Adrenal gland (tissue), 12 donors: Measurements from ENCODE around the gene UBE2L3. TPM values are rescaled to one million over a fixed set of nuclear protein-coding genes. Genes with fewer than 3 reads are reported as not detected.
"Not testable (repeated sequence)": the region's sequence is repeated elsewhere in the genome, so short reads cannot be mapped to it uniquely, and the experiment has no call there.

Experiments used
- DNase-seq, 7 donors: peaks; one replicate each; pipeline ENCODE4 v3.0.0-alpha.2; 2019 to 2020
- H3K27ac ChIP-seq, 5 donors: fragments of 200-600 bp; sonication (generic) in 4 of 5; 1 replicate in 3 of 5; 2 replicates in 2 of 5; pipeline versions ENCODE4 v1.5.1 to v1.8.0; 2016 to 2020; ENCODE audit warnings: mild to moderate bottlenecking in 1 of 5
- H3K27me3 ChIP-seq: fragments of 200-600 bp; 2 replicates; pipeline ENCODE4 v1.8.0; 2021
- H3K36me3 ChIP-seq, 2 donors: fragments of 200-600 bp; replicated peaks in 1 of 2; 1 replicate in 1 of 2; 2 replicates in 1 of 2; pipeline versions ENCODE4 v1.5.1 to v1.8.0; 2018 to 2022
- H3K4me1 ChIP-seq, 2 donors: fragments of 200-600 bp; replicated peaks in 1 of 2; 1 replicate in 1 of 2; 2 replicates in 1 of 2; pipeline versions ENCODE4 v1.5.1 to v1.8.0; 2018 to 2021
- H3K4me3 ChIP-seq, 4 donors: fragments of 200-600 bp; sonication (generic) in 3 of 4; one replicate each; pipeline ENCODE4 v1.5.1; 2016 to 2018
- H3K9me3 ChIP-seq, 3 donors: fragments of 200-600 bp; sonication (generic) in 1 of 3; replicated peaks in 1 of 3; 1 replicate in 2 of 3; 2 replicates in 1 of 3; pipeline versions ENCODE4 v1.5.1 to v1.8.0; 2016 to 2021
- POLR2A ChIP-seq, 2 donors: fragments of 450-650 bp; IDR thresholded peaks; one replicate each; pipeline ENCODE4 v1.6.1; 2017; ENCODE audit warnings: antibody characterized with exemption in 2 of 2, mild to moderate bottlenecking in 2 of 2, moderate library complexity in 1 of 2
- WGBS, 4 donors: extraction: QIAGEN DNeasy Blood & Tissue Kit in 2 of 4; methylation state at CpG; one replicate each; pipeline versions ENCODE4 v1.1.5 to v1.1.7; 2013 to 2017; 5-methylcytosine and 5-hydroxymethylcytosine counted together
- intact Hi-C, 2 donors: fragments of 100-400 bp; cut with DNase I; formaldehyde crosslinking; loops; one replicate each; pipeline versions ENCODE4 v1.14.1 to v1.15.0; 2022 to 2023
- polyA plus RNA-seq, 3 donors: library from polyadenylated mRNA; stranded (reverse); fragments of 200-250 nt in 2 of 3; fragments of 350-450 nt in 1 of 3; fragmentation: Illumina TruSeq in 1 of 3; extraction: RNeasy Lipid Tissue Mini Kit (QIAGEN cat#74804) in 1 of 3; gene quantifications; one replicate each; pipeline ENCODE4 v1.2.3, GENCODE V29; 2013 to 2014
- total RNA-seq, 9 donors: library from RNA; depleted of rRNA in 4 of 9; stranded (reverse); fragments of >200 nt in 4 of 9; fragments of 120-200 nt in 1 of 9; fragmentation: NEBNext Ultra II Directional in 1 of 9; extraction: Animal tissue kit (Norgen Biotek cat#: 25700) in 1 of 9; gene quantifications; one replicate each; pipeline versions ENCODE4 v1.1.0 to v1.2.4, GENCODE V29; 2013 to 2023
- TF ChIP-seq, protein P1 (sequence below), 6 experiments: fragments of 450-650 bp in 4 of 6; fragments of 200-600 bp in 2 of 6; sonication (generic) in 1 of 6; IDR thresholded peaks; 1 replicate in 5 of 6; 2 replicates in 1 of 6; pipeline versions ENCODE4 v1.5.1 to v1.8.0; 2016 to 2021; ENCODE audit warnings: antibody characterized with exemption in 6 of 6, mild to moderate bottlenecking in 2 of 6, moderate library complexity in 1 of 6
- donor health status: healthy with polysubstance abuse.
- donor health status: Bipolar disorder and iron deficiency.
- donor health status: DM: yes; HTN: yes; CAD: no.
- donor health status: DM: no; HTN: no; CAD: no.
- donor health status: DM: no; HTN: no; CAD: no.
- donor health status: DM: yes; HTN: yes; CAD: no.

Gene UBE2L3
- total and polyA plus RNA-seq, 12 donors = 48.5 to 142 (median 61.8) TPM

DNA sequence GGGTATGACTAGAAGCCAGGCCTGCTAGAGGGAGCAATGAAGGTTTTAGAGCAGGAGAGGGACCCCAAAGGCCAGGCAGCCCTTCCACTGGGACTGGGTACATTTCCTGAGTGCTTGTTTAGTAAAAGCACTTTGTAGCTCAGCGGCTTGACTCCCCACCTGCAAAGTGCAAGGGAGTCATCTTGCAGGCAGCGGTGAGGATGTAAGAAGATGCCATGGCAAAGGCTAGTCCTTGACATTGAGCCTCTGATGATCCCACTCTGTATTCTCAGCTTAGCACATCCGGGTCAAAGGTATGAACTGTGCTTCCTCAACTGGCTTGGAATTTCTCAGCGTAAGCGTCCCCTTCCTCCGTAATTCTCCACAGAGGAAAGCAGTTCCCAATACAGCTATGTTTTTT is 3.1 kb upstream of the UBE2L3 start:
- H3K36me3 ChIP-seq = no peaks in the 10 kb centered on the region
- no peak overlapping the region for H3K27ac ChIP-seq
- H3K27me3 ChIP-seq = no peaks in the 10 kb centered on the region
- no peak for DNase-seq
- intact Hi-C loops = no loop called here
- H3K9me3 ChIP-seq = no peaks in the 10 kb centered on the region
- 85 to 90% (median 87%) methylated on average over 4 to 6 of the region's 6 CpGs for WGBS, 4 donors
- H3K4me3 ChIP-seq = no peak overlapping the region
- H3K4me1 ChIP-seq = peaks cover 10 to 12% of the 10 kb centered on the region in 2 donors
- TF ChIP-seq, protein P1, sequence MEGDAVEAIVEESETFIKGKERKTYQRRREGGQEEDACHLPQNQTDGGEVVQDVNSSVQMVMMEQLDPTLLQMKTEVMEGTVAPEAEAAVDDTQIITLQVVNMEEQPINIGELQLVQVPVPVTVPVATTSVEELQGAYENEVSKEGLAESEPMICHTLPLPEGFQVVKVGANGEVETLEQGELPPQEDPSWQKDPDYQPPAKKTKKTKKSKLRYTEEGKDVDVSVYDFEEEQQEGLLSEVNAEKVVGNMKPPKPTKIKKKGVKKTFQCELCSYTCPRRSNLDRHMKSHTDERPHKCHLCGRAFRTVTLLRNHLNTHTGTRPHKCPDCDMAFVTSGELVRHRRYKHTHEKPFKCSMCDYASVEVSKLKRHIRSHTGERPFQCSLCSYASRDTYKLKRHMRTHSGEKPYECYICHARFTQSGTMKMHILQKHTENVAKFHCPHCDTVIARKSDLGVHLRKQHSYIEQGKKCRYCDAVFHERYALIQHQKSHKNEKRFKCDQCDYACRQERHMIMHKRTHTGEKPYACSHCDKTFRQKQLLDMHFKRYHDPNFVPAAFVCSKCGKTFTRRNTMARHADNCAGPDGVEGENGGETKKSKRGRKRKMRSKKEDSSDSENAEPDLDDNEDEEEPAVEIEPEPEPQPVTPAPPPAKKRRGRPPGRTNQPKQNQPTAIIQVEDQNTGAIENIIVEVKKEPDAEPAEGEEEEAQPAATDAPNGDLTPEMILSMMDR (IDR thresholded peaks at IDR 0.05) = no peak
- TF ChIP-seq POLR2A (IDR thresholded peaks at IDR 0.05) = no peak

GRCh38 chr22:21568347-21569075 is 997 bp downstream of the UBE2L3 start:
- WGBS, 4 donors = 1 to 2% (median 1%) methylated on average over 20 to 26 of the region's 26 CpGs
- Histone ChIP-seq H3K4me1 (peaks cover 33 to 40% of the 10 kb centered on the region in 2 donors), H3K36me3 (no peaks in the 10 kb centered on the region), H3K27me3 (no peaks in the 10 kb centered on the region), H3K27ac (peak overlapping the region; percentile 72 to 97 (median 95)), H3K4me3 (peak overlapping the region; percentile 64 to 99 (median 86)), H3K9me3 (no peaks in the 10 kb centered on the region)
- TF ChIP-seq, protein P1 (IDR thresholded peaks at IDR 0.05) = no peak
- no peak for TF ChIP-seq POLR2A (IDR thresholded peaks at IDR 0.05)
- intact Hi-C loops = no loop called here
- peak in 5 of 7 donors; percentile 24 to 54 (median 43) for DNase-seq

- Histone ChIP-seq H3K4me1 (peaks cover 33 to 46% of the 10 kb centered on the region in 2 donors), H3K4me3 (peak overlapping the region in 1 of 4 donors; percentile 99), H3K27ac (peak overlapping the region in 1 of 5 donors; percentile 95)
- intact Hi-C loops, H3K27me3 ChIP-seq, H3K9me3 ChIP-seq, DNase-seq, H3K36me3 ChIP-seq: not testable (repeated sequence)
- WGBS, 4 donors = 39 to 51% (median 46%) methylated on average over 12 of the region's 12 CpGs
Measured at GRCh38 chr22:21569076-21569427, 1.5 kb downstream of the UBE2L3 start.

DNA sequence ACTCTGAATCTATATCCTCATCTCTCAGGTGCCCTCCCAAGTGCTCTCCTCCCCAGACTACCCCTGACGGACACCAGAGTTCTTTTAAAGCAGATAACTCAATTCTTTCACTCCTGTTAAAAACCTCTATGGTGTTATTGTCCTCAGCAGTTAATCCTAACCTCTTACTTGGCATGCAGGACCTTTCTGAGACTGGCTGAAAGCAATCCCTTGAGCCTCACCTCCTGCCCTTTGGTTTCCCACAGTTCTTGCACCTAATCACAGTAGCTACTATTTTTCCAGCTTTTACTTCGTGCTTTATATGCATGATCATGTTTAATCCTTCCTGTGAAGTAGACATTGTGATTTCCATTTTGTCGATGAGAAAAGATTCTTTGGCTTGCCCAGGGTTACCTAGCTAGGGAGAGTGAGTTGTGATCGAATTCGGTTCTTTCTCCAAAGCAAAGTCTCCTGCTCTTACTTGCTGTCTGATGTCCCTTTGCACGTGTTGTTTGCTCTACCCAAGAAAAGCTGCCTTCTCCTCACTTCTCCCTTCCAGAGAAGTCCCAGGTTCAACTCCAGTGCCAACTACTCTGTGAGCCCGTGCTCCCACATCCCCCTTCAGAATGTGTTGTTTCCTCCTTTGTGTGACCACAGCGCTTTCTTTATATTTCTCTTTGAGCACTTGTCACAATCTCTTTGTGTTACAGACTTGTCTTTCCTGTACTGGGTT is 2.1 kb downstream of the UBE2L3 start:
- intact Hi-C loops = no loop called here
- H3K36me3 ChIP-seq = no peaks in the 10 kb centered on the region
- WGBS, 4 donors = 52 to 63% (median 57%) methylated on average over 8 of the region's 8 CpGs
- H3K4me3 ChIP-seq = no peak overlapping the region
- peaks cover 37 to 51% of the 10 kb centered on the region in 2 donors for H3K4me1 ChIP-seq
- TF ChIP-seq POLR2A (IDR thresholded peaks at IDR 0.05) = no peak
- TF ChIP-seq, protein P1 (IDR thresholded peaks at IDR 0.05) = no peak
- no peak for DNase-seq
- H3K27ac ChIP-seq = no peak overlapping the region
- no peaks in the 10 kb centered on the region for H3K9me3 ChIP-seq
- no peaks in the 10 kb centered on the region for H3K27me3 ChIP-seq
